ENCODE measurements around the gene BRAF. TPM values are rescaled to one million over a fixed set of nuclear protein-coding genes. Genes with fewer than 3 reads are reported as not detected.

The BRAF gene
- total RNA-seq, 1 donor from 2014 or later = 12.5 TPM

Other genes starting within 250 kb of the BRAF start
- 93.9 and 113 TPM in 2 replicates for gene NDUFB2, start 228.2 kb downstream of the BRAF start, total RNA-seq
- 25.0 and 31.2 TPM in 2 replicates for gene MRPS33, start 90.0 kb upstream of the BRAF start, total RNA-seq
- 0.07 TPM in 1 of 2 replicates, not detected in the other for gene TMEM178B, start 149.1 kb upstream of the BRAF start, total RNA-seq

Measured in pulmonary artery endothelial cell (primary cell).